CD4-positive, alpha-beta T cell (primary cell): ENCODE measurements around the gene B4GAT1. TPM values are rescaled to one million over a fixed set of nuclear protein-coding genes. Genes with fewer than 3 reads are reported as not detected.

Source experiments
- ATAC-seq: fragments of 200-7000 bp; cut with Tn5 transposase; one replicate; pipeline ENCODE4 v1.10.0; 2022; ENCODE audit warnings: mild to moderate bottlenecking; ENCODE audit not compliant: poor library complexity
- CTCF ChIA-PET: fragments of 350-600 bp; sonication (Branson Sonifier 250); formaldehyde crosslinking; loops from one replicate; lab custom pipeline; 2021; ENCODE audit warnings: antibody characterized with exemption, inconsistent platforms; lab: Charles Lee
- POLR2A ChIA-PET: fragments of 350-600 bp; sonication (Branson Sonifier 250); formaldehyde crosslinking; loops from one replicate; lab custom pipeline; 2021; ENCODE audit warnings: antibody characterized with exemption, inconsistent platforms; lab: Charles Lee
- DNase-seq, 14 experiments: peaks; one replicate each; pipeline ENCODE4 v3.0.0-alpha.2; 2013 to 2020; ENCODE audit warnings: mixed read lengths in 2 of 14
- H3K27ac ChIP-seq, 2 donors: one replicate each; pipeline versions ENCODE4 v1.5.1 to v1.7.0; 2013; ENCODE audit warnings: low read length in 2 of 2, low read depth in 1 of 2, mild to moderate bottlenecking in 1 of 2
- H3K27me3 ChIP-seq, 2 experiments: 1 replicate in 1 of 2; 2 replicates in 1 of 2; pipeline versions ENCODE4 v1.6.1 to v1.7.0; 2013; ENCODE audit warnings: low read length in 2 of 2, control low read depth in 1 of 2, mild to moderate bottlenecking in 1 of 2, moderate library complexity in 1 of 2; ENCODE audit not compliant: insufficient read depth in 2 of 2, control insufficient read depth in 1 of 2
- H3K36me3 ChIP-seq: one replicate; pipeline ENCODE4 v1.6.1; 2013; ENCODE audit warnings: low read length, control low read depth; ENCODE audit not compliant: insufficient read depth
- H3K4me1 ChIP-seq: one replicate; pipeline ENCODE4 v1.6.1; 2013; ENCODE audit warnings: low read length, control low read depth; ENCODE audit not compliant: insufficient read depth
- H3K4me3 ChIP-seq: one replicate; pipeline ENCODE4 v1.5.1; 2013; ENCODE audit warnings: mild to moderate bottlenecking, low read length, moderate library complexity
- H3K9me3 ChIP-seq, 2 experiments: 1 replicate in 1 of 2; 2 replicates in 1 of 2; pipeline versions ENCODE4 v1.6.1 to v1.7.0; 2013; ENCODE audit warnings: low read length in 2 of 2, mild to moderate bottlenecking in 2 of 2, control low read depth in 1 of 2, moderate library complexity in 1 of 2; ENCODE audit not compliant: control insufficient read depth in 1 of 2, insufficient read depth in 1 of 2
- H3K27ac Mint-ChIP-seq: one replicate; pipeline ENCODE4 v1.8.0; 2020; ENCODE audit warnings: mixed read lengths
- H3K27me3 Mint-ChIP-seq: one replicate; pipeline ENCODE4 v1.8.0; 2021; ENCODE audit warnings: mixed read lengths
- H3K36me3 Mint-ChIP-seq: one replicate; pipeline ENCODE4 v1.8.0; 2021; ENCODE audit warnings: low read depth, mixed read lengths
- H3K4me1 Mint-ChIP-seq: one replicate; pipeline ENCODE4 v1.8.0; 2021; ENCODE audit warnings: low read depth, mixed read lengths
- H3K4me3 Mint-ChIP-seq: one replicate; pipeline ENCODE4 v1.8.0; 2020; ENCODE audit warnings: mild to moderate bottlenecking, mixed read lengths
- H3K9me3 Mint-ChIP-seq: one replicate; pipeline ENCODE4 v1.8.0; 2020; ENCODE audit warnings: mixed read lengths
- intact Hi-C, 2 experiments: fragments of 100-400 bp; cut with DNase I in 1 of 2; cut with micrococcal nuclease in 1 of 2; formaldehyde crosslinking; loops; one replicate each; pipeline versions ENCODE4 v1.15.1 to v1.9.0; 2023 to 2025; cut with DNase I, micrococcal nuclease
- total RNA-seq, 174 experiments: library from RNA in 2 of 174; stranded (reverse) in 2 of 174; gene quantifications; one replicate each; pipeline ENCODE4 v1.2.3 and lab custom pipeline; 2021 to 2026
- TF ChIP-seq, protein P1 (sequence below): fragments of 200-600 bp; IDR thresholded peaks from one replicate; pipeline ENCODE4 v1.8.0; 2022; ENCODE audit warnings: antibody characterized with exemption, mild to moderate bottlenecking

The B4GAT1 gene
- total RNA-seq, 2 experiments from 2014 or later, result 1.9 to 2.0 TPM

GRCh38 chr11:66318600-66318970 is 28.8 kb downstream of the B4GAT1 start:
- POLR2A ChIA-PET, result interaction anchor here (0.7 to 2.3 kb wide), 6 partner anchors 8 to 820 kb away, joined by 3 to 12 read pairs (median 6); partner anchors contain the start of genes BRMS1 and YIF1A

GRCh38 chr11:66317723-66318599 is 29.5 kb downstream of the B4GAT1 start:
- POLR2A ChIA-PET, result interaction anchor here (0.7 to 2.3 kb wide), 13 partner anchors 9 to 1573 kb away, joined by 3 to 12 read pairs (median 4); partner anchors contain the start of genes B4GAT1, BRMS1, SLC29A2 and YIF1A
- Histone ChIP-seq H3K36me3 (no peaks in the 10 kb centered on the region), H3K27me3 (no peaks in the 10 kb centered on the region), H3K4me1 (peaks cover 58% of the 10 kb centered on the region), H3K27ac (peak overlapping the region; percentile 82 to 91), H3K4me3 (peak overlapping the region; percentile 14), H3K9me3 (no peaks in the 10 kb centered on the region)
- H3K4me1 Mint-ChIP-seq, result peaks cover 64% of the 10 kb centered on the region
- peak overlapping the region; percentile 99 for H3K27ac Mint-ChIP-seq
- intact Hi-C loops, result no loop called here
- CTCF ChIA-PET, result no interaction called here
- ATAC-seq (peak; percentile 90), DNase-seq (peak; percentile 31 to 91 (median 64))
- TF ChIP-seq, protein P1, sequence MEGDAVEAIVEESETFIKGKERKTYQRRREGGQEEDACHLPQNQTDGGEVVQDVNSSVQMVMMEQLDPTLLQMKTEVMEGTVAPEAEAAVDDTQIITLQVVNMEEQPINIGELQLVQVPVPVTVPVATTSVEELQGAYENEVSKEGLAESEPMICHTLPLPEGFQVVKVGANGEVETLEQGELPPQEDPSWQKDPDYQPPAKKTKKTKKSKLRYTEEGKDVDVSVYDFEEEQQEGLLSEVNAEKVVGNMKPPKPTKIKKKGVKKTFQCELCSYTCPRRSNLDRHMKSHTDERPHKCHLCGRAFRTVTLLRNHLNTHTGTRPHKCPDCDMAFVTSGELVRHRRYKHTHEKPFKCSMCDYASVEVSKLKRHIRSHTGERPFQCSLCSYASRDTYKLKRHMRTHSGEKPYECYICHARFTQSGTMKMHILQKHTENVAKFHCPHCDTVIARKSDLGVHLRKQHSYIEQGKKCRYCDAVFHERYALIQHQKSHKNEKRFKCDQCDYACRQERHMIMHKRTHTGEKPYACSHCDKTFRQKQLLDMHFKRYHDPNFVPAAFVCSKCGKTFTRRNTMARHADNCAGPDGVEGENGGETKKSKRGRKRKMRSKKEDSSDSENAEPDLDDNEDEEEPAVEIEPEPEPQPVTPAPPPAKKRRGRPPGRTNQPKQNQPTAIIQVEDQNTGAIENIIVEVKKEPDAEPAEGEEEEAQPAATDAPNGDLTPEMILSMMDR, result no peak
- no peaks in the 10 kb centered on the region for H3K36me3 Mint-ChIP-seq
- no peaks in the 10 kb centered on the region for H3K9me3 Mint-ChIP-seq
- H3K4me3 Mint-ChIP-seq, result peak overlapping the region; percentile 88
- H3K27me3 Mint-ChIP-seq, result no peaks in the 10 kb centered on the region

More at GRCh38 chr11:66318600-66318970, 28.8 kb downstream of the B4GAT1 start:
- H3K4me3 Mint-ChIP-seq, result peak overlapping the region; percentile 88
- TF ChIP-seq, protein P1, result no peak
- no peaks in the 10 kb centered on the region for H3K27me3 Mint-ChIP-seq
- no peak for DNase-seq
- no peak for ATAC-seq
- Histone ChIP-seq H3K9me3 (no peaks in the 10 kb centered on the region), H3K36me3 (no peaks in the 10 kb centered on the region), H3K27ac (peak overlapping the region; percentile 82 to 91), H3K4me1 (peaks cover 51% of the 10 kb centered on the region), H3K27me3 (no peaks in the 10 kb centered on the region), H3K4me3 (peak overlapping the region; percentile 14)
- no peaks in the 10 kb centered on the region for H3K36me3 Mint-ChIP-seq
- intact Hi-C loops, result no loop called here
- CTCF ChIA-PET, result no interaction called here
- no peaks in the 10 kb centered on the region for H3K9me3 Mint-ChIP-seq
- peaks cover 70% of the 10 kb centered on the region for H3K4me1 Mint-ChIP-seq
- H3K27ac Mint-ChIP-seq, result peak overlapping the region; percentile 99

DNA sequence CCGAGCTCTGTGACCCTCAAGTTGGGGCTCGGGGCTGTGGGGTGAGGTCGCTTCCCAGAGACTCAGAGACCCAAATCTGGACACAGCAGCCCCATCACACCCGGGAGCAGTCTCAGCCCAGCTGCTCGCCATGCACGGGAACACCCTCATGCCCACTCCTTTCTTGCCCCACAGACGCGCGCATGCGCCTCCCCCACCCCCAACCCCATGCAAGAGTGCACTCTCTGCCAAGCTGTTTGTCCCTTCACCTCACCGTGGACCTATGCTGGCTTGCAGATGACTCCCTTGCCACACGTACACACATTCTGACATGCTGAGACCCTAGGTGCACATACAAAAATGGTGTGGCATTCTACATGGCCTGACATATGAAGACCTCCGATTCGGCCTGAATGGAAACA is 30.1 kb downstream of the B4GAT1 start:
- Mint-ChIP-seq H3K27ac (peak overlapping the region; percentile 99), H3K9me3 (no peaks in the 10 kb centered on the region), H3K4me3 (peak overlapping the region; percentile 88), H3K4me1 (peaks cover 58% of the 10 kb centered on the region), H3K27me3 (no peaks in the 10 kb centered on the region), H3K36me3 (no peaks in the 10 kb centered on the region)
- ATAC-seq, result peak; percentile 6
- ChIA-PET CTCF (no interaction called here), POLR2A (interaction anchor here (0.9 to 2.3 kb wide), 11 partner anchors 9 to 1572 kb away, joined by 3 to 12 read pairs (median 6); partner anchors contain the start of genes B4GAT1, BRMS1, SLC29A2 and YIF1A)
- no peaks in the 10 kb centered on the region for H3K36me3 ChIP-seq
- intact Hi-C loops, result no loop called here
- peak in 8 of 14 experiments; percentile 31 to 65 (median 48) for DNase-seq
- peaks cover 63% of the 10 kb centered on the region for H3K4me1 ChIP-seq
- H3K4me3 ChIP-seq, result no peak overlapping the region
- TF ChIP-seq, protein P1, result no peak
- no peaks in the 10 kb centered on the region for H3K9me3 ChIP-seq
- peak overlapping the region; percentile 82 to 91 for H3K27ac ChIP-seq
- no peaks in the 10 kb centered on the region for H3K27me3 ChIP-seq
